ENCODE results near the gene RDX. TPM values are rescaled to one million over a fixed set of nuclear protein-coding genes. Genes with fewer than 3 reads are reported as not detected.

The RDX gene
- total RNA-seq, 4 donors from 2014 or later = 8.3 to 113 (median 13.7) TPM

DNA sequence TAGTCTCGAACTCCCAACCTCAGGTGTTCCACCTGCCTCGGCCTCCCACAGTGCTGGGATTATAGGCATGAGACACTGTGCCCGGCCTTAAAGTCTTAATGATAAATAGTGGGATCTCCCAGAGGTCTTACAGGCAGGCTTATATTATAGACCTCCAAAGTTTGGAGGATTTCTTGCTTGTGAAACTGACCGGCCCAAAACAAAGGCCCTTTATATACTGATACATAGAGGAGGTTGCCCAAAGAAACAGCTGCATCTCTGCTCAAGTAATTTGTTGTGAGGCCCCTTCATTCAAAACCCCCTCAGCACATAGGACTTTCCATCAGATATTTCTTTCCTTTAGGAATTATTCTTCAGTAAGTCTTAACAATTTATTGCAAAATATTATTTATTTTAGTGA lies 27.4 kb upstream of the RDX start:
- Histone ChIP-seq H3K36me3 (no peaks in the 10 kb centered on the region), H3K27ac (no peak overlapping the region), H3K4me3 (no peak overlapping the region), H3K27me3 (no peaks in the 10 kb centered on the region), H3K4me1 (peaks cover 0 to 4% (median 0%) of the 10 kb centered on the region in 4 donors), H3K9me3 (no peaks in the 10 kb centered on the region)
- no peak for DNase-seq
- TF ChIP-seq, protein P1, sequence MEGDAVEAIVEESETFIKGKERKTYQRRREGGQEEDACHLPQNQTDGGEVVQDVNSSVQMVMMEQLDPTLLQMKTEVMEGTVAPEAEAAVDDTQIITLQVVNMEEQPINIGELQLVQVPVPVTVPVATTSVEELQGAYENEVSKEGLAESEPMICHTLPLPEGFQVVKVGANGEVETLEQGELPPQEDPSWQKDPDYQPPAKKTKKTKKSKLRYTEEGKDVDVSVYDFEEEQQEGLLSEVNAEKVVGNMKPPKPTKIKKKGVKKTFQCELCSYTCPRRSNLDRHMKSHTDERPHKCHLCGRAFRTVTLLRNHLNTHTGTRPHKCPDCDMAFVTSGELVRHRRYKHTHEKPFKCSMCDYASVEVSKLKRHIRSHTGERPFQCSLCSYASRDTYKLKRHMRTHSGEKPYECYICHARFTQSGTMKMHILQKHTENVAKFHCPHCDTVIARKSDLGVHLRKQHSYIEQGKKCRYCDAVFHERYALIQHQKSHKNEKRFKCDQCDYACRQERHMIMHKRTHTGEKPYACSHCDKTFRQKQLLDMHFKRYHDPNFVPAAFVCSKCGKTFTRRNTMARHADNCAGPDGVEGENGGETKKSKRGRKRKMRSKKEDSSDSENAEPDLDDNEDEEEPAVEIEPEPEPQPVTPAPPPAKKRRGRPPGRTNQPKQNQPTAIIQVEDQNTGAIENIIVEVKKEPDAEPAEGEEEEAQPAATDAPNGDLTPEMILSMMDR (IDR thresholded peaks at IDR 0.05) = no peak
- TF ChIP-seq POLR2A (IDR thresholded peaks at IDR 0.05) = no peak

DNA sequence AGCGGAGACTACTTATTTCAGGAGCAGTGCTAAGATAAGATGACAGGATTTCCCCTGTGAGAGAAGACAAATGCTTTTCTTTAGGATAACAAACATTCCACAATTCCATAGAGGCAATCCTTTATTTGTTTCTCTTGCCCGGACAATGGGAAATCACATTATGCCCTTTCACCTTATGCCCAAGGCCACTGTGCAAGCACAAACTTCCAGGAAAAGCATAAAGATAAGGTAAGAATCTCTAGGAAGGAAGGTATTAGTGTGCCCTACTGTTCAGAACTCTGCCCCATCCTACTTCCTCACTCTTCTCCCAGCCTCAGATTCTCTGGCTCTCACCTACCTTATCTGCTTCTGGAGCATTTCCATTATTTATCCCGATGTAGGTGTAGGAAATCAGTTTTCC lies 23.1 kb upstream of the RDX start:
- TF ChIP-seq POLR2A (IDR thresholded peaks at IDR 0.05) = no peak
- TF ChIP-seq, protein P1 (IDR thresholded peaks at IDR 0.05) = no peak
- no peak for DNase-seq
- Histone ChIP-seq H3K27ac (no peak overlapping the region), H3K27me3 (no peaks in the 10 kb centered on the region), H3K4me1 (no peaks in the 10 kb centered on the region), H3K9me3 (no peaks in the 10 kb centered on the region), H3K36me3 (no peaks in the 10 kb centered on the region), H3K4me3 (no peak overlapping the region)

DNA sequence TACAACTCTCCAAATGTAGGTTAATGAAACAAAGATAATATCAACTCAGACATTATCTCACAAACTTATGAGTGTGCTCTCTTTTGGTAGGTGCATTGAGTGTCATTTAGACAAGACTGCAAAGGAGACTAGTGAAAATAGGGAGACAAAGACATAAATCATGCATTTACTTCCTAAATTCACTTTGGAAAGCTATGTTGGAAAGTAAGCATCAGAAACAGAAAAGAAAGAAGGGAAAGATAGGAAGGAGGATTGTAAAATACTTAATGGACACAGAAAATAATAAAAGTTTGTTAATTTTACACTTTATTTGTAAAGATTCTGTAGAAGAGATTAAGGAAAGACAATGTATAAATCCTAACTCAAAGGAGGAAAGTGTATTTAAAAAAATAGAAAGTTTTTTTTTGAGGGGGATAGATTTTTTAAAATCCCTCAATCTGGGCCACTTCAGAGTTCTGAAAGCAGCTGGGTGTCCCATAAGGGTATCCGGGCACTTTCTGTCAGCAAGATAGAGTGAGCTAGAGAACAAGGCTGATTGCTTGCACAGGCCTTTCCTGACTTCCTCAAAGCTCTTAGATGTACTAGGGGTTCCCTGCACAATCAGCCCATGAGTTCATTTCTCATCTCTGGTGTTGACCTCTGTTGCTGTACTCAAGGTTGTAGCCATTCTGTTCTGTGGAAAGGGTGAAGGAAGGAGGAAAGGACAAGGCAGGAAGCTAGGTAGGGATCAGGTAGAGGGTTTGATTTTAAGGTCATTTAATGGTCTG lies 22.4 kb upstream of the RDX start:
- no peak for DNase-seq
- H3K9me3 ChIP-seq = no peaks in the 10 kb centered on the region

DNA sequence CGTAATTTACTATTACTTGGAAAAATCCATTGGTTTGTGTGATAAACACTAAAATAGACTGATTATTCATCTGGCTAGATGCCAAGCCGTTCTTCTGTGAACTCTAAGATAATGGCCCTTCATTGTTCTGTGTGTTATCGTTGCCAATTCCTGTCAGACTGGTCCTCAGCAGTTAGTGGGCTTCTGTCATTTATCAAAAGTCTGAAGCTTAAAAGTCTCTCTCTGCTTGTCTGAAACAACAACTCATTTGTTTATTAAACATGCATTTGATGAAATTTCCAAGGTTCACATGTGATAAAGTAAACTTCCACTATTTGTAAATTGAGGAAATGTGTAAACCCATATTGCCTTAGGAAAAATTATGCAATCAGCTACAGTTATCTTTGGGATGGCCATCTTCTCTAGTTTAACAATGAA lies 21.1 kb upstream of the RDX start:
- H3K36me3 ChIP-seq = no peaks in the 10 kb centered on the region

More for the DNA sequence above, 22.4 kb upstream of the RDX start:
- no peaks in the 10 kb centered on the region for H3K27me3 ChIP-seq
- no peak overlapping the region for H3K27ac ChIP-seq
- H3K4me3 ChIP-seq = no peak overlapping the region
- TF ChIP-seq, protein P1 (IDR thresholded peaks at IDR 0.05) = no peak
- TF ChIP-seq POLR2A (IDR thresholded peaks at IDR 0.05) = no peak
- H3K4me1 ChIP-seq = no peaks in the 10 kb centered on the region
- no peaks in the 10 kb centered on the region for H3K36me3 ChIP-seq

DNA sequence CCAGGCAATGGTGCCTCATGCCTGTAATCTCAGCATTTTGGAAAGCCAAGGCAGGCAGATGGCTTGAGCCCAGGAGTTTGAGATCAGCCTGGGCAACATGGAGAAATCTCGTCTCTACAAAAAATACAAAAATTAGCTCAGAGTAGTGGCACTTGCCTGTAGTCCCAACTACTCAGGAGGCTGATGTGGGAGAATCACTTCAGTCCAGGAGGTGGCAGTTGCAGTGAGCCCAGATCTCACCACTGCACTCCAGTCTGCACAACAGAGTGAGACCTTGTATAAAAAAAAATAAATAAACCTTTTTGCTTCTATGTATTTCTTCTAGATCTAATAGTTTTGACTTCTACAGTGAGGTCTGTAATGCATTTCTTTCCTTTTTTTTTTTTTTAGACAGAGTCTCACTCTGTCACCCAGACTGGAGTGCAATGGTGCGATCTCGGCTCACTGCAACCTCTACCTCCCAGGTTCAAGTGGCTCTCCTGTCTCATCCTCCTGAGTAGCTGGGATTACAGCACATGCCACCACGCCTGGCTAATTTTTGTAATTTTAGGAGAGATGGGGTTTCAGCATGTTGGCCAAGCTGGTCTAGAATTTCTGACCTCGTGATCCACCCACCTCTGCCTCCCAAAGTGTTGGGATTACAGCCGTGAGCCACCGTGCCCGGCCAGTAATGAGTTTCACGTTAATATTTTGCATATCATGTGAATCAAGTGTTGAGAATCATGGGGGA lies 18.1 kb upstream of the RDX start:
- H3K4me3 ChIP-seq = no peak overlapping the region
- H3K4me1 ChIP-seq = no peaks in the 10 kb centered on the region
- TF ChIP-seq, protein P1 (IDR thresholded peaks at IDR 0.05) = no peak
- no peak for TF ChIP-seq POLR2A (IDR thresholded peaks at IDR 0.05)
- no peak for DNase-seq
- H3K9me3 ChIP-seq = no peaks in the 10 kb centered on the region
- no peak overlapping the region for H3K27ac ChIP-seq
- H3K36me3 ChIP-seq = no peaks in the 10 kb centered on the region
- H3K27me3 ChIP-seq = no peaks in the 10 kb centered on the region

More for the DNA sequence above, 21.1 kb upstream of the RDX start:
- H3K9me3 ChIP-seq = no peaks in the 10 kb centered on the region
- DNase-seq = no peak
- H3K27ac ChIP-seq = no peak overlapping the region
- TF ChIP-seq, protein P1 (IDR thresholded peaks at IDR 0.05) = no peak
- no peak for TF ChIP-seq POLR2A (IDR thresholded peaks at IDR 0.05)
- no peak overlapping the region for H3K4me3 ChIP-seq
- no peaks in the 10 kb centered on the region for H3K4me1 ChIP-seq
- no peaks in the 10 kb centered on the region for H3K27me3 ChIP-seq
